HCT116 (cell line): ENCODE results near the gene MTHFD1L.
"Not testable (repeated sequence)": the region's sequence is repeated elsewhere in the genome, so short reads cannot be mapped to it uniquely, and the experiment has no call there.

Source experiments
- CTCF ChIP-seq, 3 experiments: fragments of 200-600 bp in 1 of 3; sonication (generic) in 1 of 3; IDR thresholded peaks in 2 of 3; conservative IDR thresholded peaks in 1 of 3; 2 replicates each; pipeline ENCODE4 v1.5.1; 2012 to 2017; ENCODE audit warnings: low read depth in 2 of 3, low read length in 2 of 3, antibody characterized with exemption in 1 of 3, borderline replicate concordance in 1 of 3, control low read depth in 1 of 3, mild to moderate bottlenecking in 1 of 3, mixed read lengths in 1 of 3, mixed run types in 1 of 3, moderate library complexity in 1 of 3; ENCODE audit not compliant: insufficient read depth in 1 of 3
- EZH2phosphoT487 ChIP-seq: fragments of 200-600 bp; IDR thresholded peaks from 2 replicates; pipeline ENCODE4 v1.6.1; 2018; ENCODE audit warnings: antibody characterized with exemption, borderline replicate concordance
- POLR2A ChIP-seq: IDR thresholded peaks from 2 replicates; pipeline ENCODE4 v1.7.0; 2011; ENCODE audit warnings: borderline replicate concordance; ENCODE audit not compliant: insufficient read depth, insufficient read length; ENCODE audit errors: extremely low read depth
- REST ChIP-seq: IDR thresholded peaks from 2 replicates; pipeline ENCODE4 v1.6.1; 2012; ENCODE audit warnings: low read depth
- SP1 ChIP-seq: IDR thresholded peaks from 2 replicates; pipeline ENCODE4 v1.6.1; 2012; ENCODE audit warnings: low read depth

GRCh38 chr6:150854392-150854791, 11.1 kb upstream of the MTHFD1L start:
- not testable (repeated sequence) for TF ChIP-seq CTCF (IDR thresholded peaks at IDR 0.05 in 2 of 3, conservative IDR thresholded peaks at IDR 0.05 in 1 of 3; ENCODE audit: borderline replicate concordance in 1 of 3, insufficient read depth in 1 of 3, low read depth in 2 of 3, low read length in 2 of 3); POLR2A; EZH2phosphoT487; REST; SP1
